Caco-2 (cell line): ENCODE results near the gene GAN. TPM values are rescaled to one million over a fixed set of nuclear protein-coding genes. Genes with fewer than 3 reads are reported as not detected.

ENCODE experiments used
- BruUV-seq: library from RNA; stranded (reverse); fragments of 400-500 nt; replicated peaks from 2 replicates; lab custom pipeline; 2021; lab: Mats Ljungman, UMichigan
- CTCF ChIA-PET: fragments of 300-600 bp; sonication (Branson Sonifier 250); formaldehyde crosslinking; loops from one replicate; lab custom pipeline; 2022; ENCODE audit warnings: antibody characterized with exemption; lab: Charles Lee
- POLR2A ChIA-PET: fragments of 300-600 bp; sonication (Branson Sonifier 250); formaldehyde crosslinking; loops from one replicate; lab custom pipeline; 2022; ENCODE audit warnings: antibody characterized with exemption; lab: Charles Lee
- DNase-seq, 2 experiments: peaks; one replicate each; pipeline versions ENCODE4 v3.0.0 to v3.0.0-alpha.2; 2020 to 2022
- H3K27me3 ChIP-seq: replicated peaks from 2 replicates; pipeline ENCODE4 v1.6.0; 2011; ENCODE audit warnings: low read length; ENCODE audit not compliant: control insufficient read depth, insufficient read depth
- H3K36me3 ChIP-seq: 2 replicates; pipeline ENCODE4 v1.5.1; 2011; ENCODE audit warnings: low read length; ENCODE audit not compliant: control insufficient read depth, insufficient read depth
- H3K4me1 ChIP-seq: fragments of 250-450 bp; sonication (Bioruptor Pico); 2 replicates; pipeline ENCODE4 v1.5.1; 2020; ENCODE audit warnings: mild to moderate bottlenecking
- H3K4me3 ChIP-seq: 2 replicates; pipeline ENCODE4 v1.5.1; 2011; ENCODE audit warnings: low read depth, mild to moderate bottlenecking, control low read depth, low read length
- H3K9me3 ChIP-seq: fragments of 250-450 bp; sonication (Bioruptor Pico); 2 replicates; pipeline ENCODE4 v1.5.1; 2020; ENCODE audit warnings: mild to moderate bottlenecking, moderate library complexity
- H3K27ac Mint-ChIP-seq: one replicate; pipeline ENCODE4 v1.8.0; 2022; ENCODE audit warnings: mixed read lengths; ENCODE audit not compliant: unreplicated experiment
- H3K27me3 Mint-ChIP-seq: one replicate; pipeline ENCODE4 v1.8.0; 2022; ENCODE audit warnings: mixed read lengths; ENCODE audit not compliant: insufficient read depth, unreplicated experiment
- H3K36me3 Mint-ChIP-seq: one replicate; pipeline ENCODE4 v1.8.0; 2022; ENCODE audit warnings: mild to moderate bottlenecking, mixed read lengths; ENCODE audit not compliant: insufficient read depth, unreplicated experiment
- H3K4me1 Mint-ChIP-seq: one replicate; pipeline ENCODE4 v1.8.0; 2022; ENCODE audit warnings: low read depth, mixed read lengths; ENCODE audit not compliant: unreplicated experiment
- H3K4me3 Mint-ChIP-seq: one replicate; pipeline ENCODE4 v1.8.0; 2022; ENCODE audit warnings: mild to moderate bottlenecking, moderate library complexity, mixed read lengths; ENCODE audit not compliant: unreplicated experiment
- H3K9me3 Mint-ChIP-seq: one replicate; pipeline ENCODE4 v1.8.0; 2022; ENCODE audit warnings: mixed read lengths; ENCODE audit not compliant: unreplicated experiment
- CTCF ChIP-seq, 2 experiments: fragments of 200-600 bp in 1 of 2; IDR thresholded peaks; 1 replicate in 1 of 2; 2 replicates in 1 of 2; pipeline versions ENCODE4 v1.5.1 to v1.8.0; 2011 to 2022; ENCODE audit warnings: antibody characterized with exemption in 1 of 2, control low read depth in 1 of 2, inconsistent platforms in 1 of 2, low read depth in 1 of 2, low read length in 1 of 2, mild to moderate bottlenecking in 1 of 2, moderate library complexity in 1 of 2; ENCODE audit not compliant: insufficient read depth in 1 of 2, severe bottlenecking in 1 of 2, unreplicated experiment in 1 of 2
- intact Hi-C: fragments of 100-400 bp; cut with micrococcal nuclease; formaldehyde crosslinking; loops from one replicate; pipeline ENCODE4 v1.10.0; 2022; ENCODE audit not compliant: unreplicated experiment
- total RNA-seq: library from RNA; stranded (reverse); gene quantifications from 2 replicates; pipeline ENCODE4 v1.2.3, GENCODE V29; 2022

GAN gene
- total RNA-seq, 1 experiment from 2014 or later: 29.3 TPM

- Mint-ChIP-seq H3K9me3 (no peaks in the 10 kb centered on the region), H3K27ac (no peak overlapping the region), H3K4me3 (no peak overlapping the region), H3K27me3 (no peaks in the 10 kb centered on the region), H3K4me1 (no peaks in the 10 kb centered on the region), H3K36me3 (peaks cover 73% of the 10 kb centered on the region)
- Histone ChIP-seq H3K27me3 (no peaks in the 10 kb centered on the region), H3K4me1 (no peaks in the 10 kb centered on the region), H3K9me3 (no peaks in the 10 kb centered on the region), H3K36me3 (peaks cover 4% of the 10 kb centered on the region), H3K4me3 (no peak overlapping the region)
- DNase-seq: no peak
- ChIA-PET CTCF (no interaction called here), POLR2A (no interaction called here)
- intact Hi-C loops: no loop called here
- TF ChIP-seq CTCF (IDR thresholded peaks at IDR 0.05; ENCODE audit: insufficient read depth in 1 of 2, low read depth in 1 of 2, low read length in 1 of 2, severe bottlenecking in 1 of 2, unreplicated experiment in 1 of 2): no peak
- no TSS peak for BruUV-seq
Observed at GRCh38 chr16:81369888-81370504, 55.2 kb downstream of the GAN start.

- Mint-ChIP-seq H3K4me1 (no peaks in the 10 kb centered on the region), H3K9me3 (no peaks in the 10 kb centered on the region), H3K36me3 (peaks cover 72% of the 10 kb centered on the region), H3K4me3 (no peak overlapping the region), H3K27me3 (no peaks in the 10 kb centered on the region), H3K27ac (no peak overlapping the region)
- Histone ChIP-seq H3K4me3 (no peak overlapping the region), H3K27me3 (no peaks in the 10 kb centered on the region), H3K36me3 (peaks cover 4% of the 10 kb centered on the region), H3K9me3 (no peaks in the 10 kb centered on the region), H3K4me1 (no peaks in the 10 kb centered on the region)
- no peak for DNase-seq
- ChIA-PET CTCF (no interaction called here), POLR2A (no interaction called here)
- TF ChIP-seq CTCF (IDR thresholded peaks at IDR 0.05; ENCODE audit: insufficient read depth in 1 of 2, low read depth in 1 of 2, low read length in 1 of 2, severe bottlenecking in 1 of 2, unreplicated experiment in 1 of 2): no peak
- intact Hi-C loops: no loop called here
- BruUV-seq: no TSS peak
Observed at GRCh38 chr16:81371106-81371505, 56.3 kb downstream of the GAN start.

- BruUV-seq: no TSS peak
- H3K36me3 Mint-ChIP-seq: peaks cover 57% of the 10 kb centered on the region
- Histone ChIP-seq H3K4me3 (no peak overlapping the region), H3K36me3 (peaks cover 3% of the 10 kb centered on the region), H3K9me3 (no peaks in the 10 kb centered on the region), H3K27me3 (no peaks in the 10 kb centered on the region), H3K4me1 (no peaks in the 10 kb centered on the region)
- POLR2A ChIA-PET: no interaction called here
- CTCF ChIA-PET: no interaction called here
- intact Hi-C loops: no loop called here
- no peaks in the 10 kb centered on the region for H3K4me1 Mint-ChIP-seq
- H3K27me3 Mint-ChIP-seq: no peaks in the 10 kb centered on the region
- no peak for DNase-seq
- H3K27ac Mint-ChIP-seq: no peak overlapping the region
- no peaks in the 10 kb centered on the region for H3K9me3 Mint-ChIP-seq
- TF ChIP-seq CTCF (IDR thresholded peaks at IDR 0.05; ENCODE audit: insufficient read depth in 1 of 2, low read depth in 1 of 2, low read length in 1 of 2, severe bottlenecking in 1 of 2, unreplicated experiment in 1 of 2): no peak
- H3K4me3 Mint-ChIP-seq: no peak overlapping the region
Observed at GRCh38 chr16:81374550-81374949, 59.8 kb downstream of the GAN start.
